ENCODE measurements around the gene GPR82. TPM values are rescaled to one million over a fixed set of nuclear protein-coding genes. Genes with fewer than 3 reads are reported as not detected.
A peak's percentile ranks its signal among the peaks of the same experiment; 100 is the strongest.

The GPR82 gene
- total RNA-seq, 1 experiment from 2014 or later: not detected

- no peaks in the 10 kb centered on the region for H3K4me1 ChIP-seq (replicated peaks; ENCODE audit: insufficient read depth)
- no peaks in the 10 kb centered on the region for H3K79me2 ChIP-seq (ENCODE audit: low read depth)
- H3K9me3 ChIP-seq (ENCODE audit: insufficient read depth, low read depth): no peaks in the 10 kb centered on the region
- H2AFZ ChIP-seq: no peak overlapping the region
- no peaks in the 10 kb centered on the region for H3K36me3 ChIP-seq (ENCODE audit: low read depth)
- no peak for TF ChIP-seq EZH2 (IDR thresholded peaks at IDR 0.05; ENCODE audit: low read depth)
- TF ChIP-seq CTCF (conservative IDR thresholded peaks at IDR 0.05): no peak
- BruUV-seq (replicated peaks): no TSS peak
- no peaks in the 10 kb centered on the region for H3F3A ChIP-seq (ENCODE audit: insufficient read depth, low read depth)
- POLR2A ChIA-PET (ENCODE audit: unreplicated experiment): no interaction called here
- intact Hi-C loops (cut with micrococcal nuclease; ENCODE audit: unreplicated experiment): no loop called here
- H3K4me2 ChIP-seq: no peak overlapping the region
- H3K9me2 ChIP-seq (ENCODE audit: insufficient read depth): no peaks in the 10 kb centered on the region
- no peaks in the 10 kb centered on the region for H3K27me3 ChIP-seq (ENCODE audit: insufficient read depth, low read depth)
- DNase-seq: no peak
- CTCF ChIA-PET: no interaction called here
- H3K4me3 ChIP-seq: no peak overlapping the region
- no peak overlapping the region for H3K27ac ChIP-seq
- H4K20me1 ChIP-seq (ENCODE audit: insufficient read depth): no peaks in the 10 kb centered on the region
Measured at GRCh38 chrX:41761702-41762101, 37.7 kb downstream of the GPR82 start.

GRCh38 chrX:41779030-41779564 is 55.1 kb downstream of the GPR82 start:
- Histone ChIP-seq H3K4me2 (peak overlapping the region; percentile 38), H3K9me3 (ENCODE audit: insufficient read depth, low read depth) (no peaks in the 10 kb centered on the region), H3K9me2 (ENCODE audit: insufficient read depth) (no peaks in the 10 kb centered on the region), H2AFZ (no peak overlapping the region), H3K4me1 (replicated peaks; ENCODE audit: insufficient read depth) (0 out of 2 replicates have a peak, but pooled peaks cover 6% of the 10 kb centered on the region), H3K4me3 (no peak overlapping the region), H3K79me2 (ENCODE audit: low read depth) (no peaks in the 10 kb centered on the region), H3K36me3 (ENCODE audit: low read depth) (no peaks in the 10 kb centered on the region), H4K20me1 (ENCODE audit: insufficient read depth) (no peaks in the 10 kb centered on the region), H3F3A (ENCODE audit: insufficient read depth, low read depth) (no peaks in the 10 kb centered on the region; the same call in 1 of the 2 replicates), H3K27me3 (ENCODE audit: insufficient read depth, low read depth) (no peaks in the 10 kb centered on the region), H3K27ac (peak overlapping the region; percentile 75)
- no TSS peak for BruUV-seq (replicated peaks)
- no peak for TF ChIP-seq CTCF (conservative IDR thresholded peaks at IDR 0.05)
- no peak for TF ChIP-seq EZH2 (IDR thresholded peaks at IDR 0.05; ENCODE audit: low read depth)
- DNase-seq: peak; percentile 15 to 83
- intact Hi-C loops (cut with micrococcal nuclease; ENCODE audit: unreplicated experiment): no loop called here
- CTCF ChIA-PET: interaction anchor here (0.6 kb wide), 1 partner anchor 318 kb away, joined by 26 read pairs; no protein-coding TSS in a partner anchor
- POLR2A ChIA-PET (ENCODE audit: unreplicated experiment): interaction anchor here (0.6 kb wide), 2 partner anchors 479 to 626 kb away, joined by 3 read pairs; no protein-coding TSS in a partner anchor

Other genes starting within 250 kb of the GPR82 start
- not detected in 2 replicates for gene GPR34, start 35.2 kb upstream of the GPR82 start, total RNA-seq (2021)
- 25.9 and 29.4 TPM in 2 replicates for gene CASK, start 199.4 kb downstream of the GPR82 start, total RNA-seq (2021)

All from PC-9 (cell line).